VCaP (cell line): ENCODE results near the gene RAPGEF4.

ENCODE experiments used
- H3K27ac ChIP-seq: fragments of 450-650 bp; 2 replicates; pipeline ENCODE4 v1.5.1; 2017
- CTCF ChIP-seq: fragments of 450-650 bp; conservative IDR thresholded peaks from 2 replicates; pipeline ENCODE4 v1.5.1; 2017; ENCODE audit warnings: mild to moderate bottlenecking, moderate library complexity

RAPGEF4 gene

GRCh38 chr2:172735582-172736423 lies at the start of gene RAPGEF4:
RAPGEF4 (plus strand) TSS chr2:172735845; CDS start chr2:172735984, 139 bp downstream.
- no peak for TF ChIP-seq CTCF

GRCh38 chr2:172693037-172693436 lies 42.6 kb upstream of the RAPGEF4 start:
- no peak for TF ChIP-seq CTCF
- no peak overlapping the region for H3K27ac ChIP-seq

More at GRCh38 chr2:172735582-172736423, at the start of gene RAPGEF4:
- H3K27ac ChIP-seq = peak within 1 kb of the TSS; percentile 53; the same call in 1 of the 2 replicates

GRCh38 chr2:172693529-172694455 lies 41.9 kb upstream of the RAPGEF4 start:
- TF ChIP-seq CTCF = no peak

GRCh38 chr2:172697296-172697695 lies 38.3 kb upstream of the RAPGEF4 start:
- no peak overlapping the region for H3K27ac ChIP-seq
- TF ChIP-seq CTCF = no peak

More at GRCh38 chr2:172693529-172694455, 41.9 kb upstream of the RAPGEF4 start:
- no peak overlapping the region for H3K27ac ChIP-seq

GRCh38 chr2:172698041-172698863 lies 37.4 kb upstream of the RAPGEF4 start:
- TF ChIP-seq CTCF = no peak
- no peak overlapping the region for H3K27ac ChIP-seq

GRCh38 chr2:172701250-172701649 lies 34.4 kb upstream of the RAPGEF4 start:
- no peak for TF ChIP-seq CTCF
- H3K27ac ChIP-seq = no peak overlapping the region
